Neural progenitor cell (in vitro differentiated cells): ENCODE results near the gene GPAM.

Experiments
- CTCF ChIP-seq: fragments of 200-600 bp; sonication (generic); IDR thresholded peaks from 2 replicates; pipeline ENCODE4 v1.5.1; 2017; ENCODE audit warnings: antibody characterized with exemption, mild to moderate bottlenecking
- EZH2 ChIP-seq: fragments of 200-600 bp; sonication (generic); IDR thresholded peaks from 2 replicates; pipeline ENCODE4 v1.6.1; 2017; ENCODE audit warnings: antibody characterized with exemption, mild to moderate bottlenecking, moderate library complexity
- EZH2phosphoT487 ChIP-seq: fragments of 200-600 bp; sonication (generic); IDR thresholded peaks from 2 replicates; pipeline ENCODE4 v1.6.1; 2017; ENCODE audit warnings: antibody characterized with exemption

GRCh38 chr10:112168733-112169132 lies 14.8 kb downstream of the GPAM start:
- no peak for TF ChIP-seq CTCF
- no peak for TF ChIP-seq EZH2phosphoT487
- no peak for TF ChIP-seq EZH2
